Breast epithelium (tissue), 3 donors: ENCODE results near the gene PPP2R3B.

Experiments
- POLR2A ChIP-seq: fragments of 450-650 bp; IDR thresholded peaks from one replicate; pipeline ENCODE4 v1.6.1; 2016; ENCODE audit warnings: antibody characterized with exemption, mild to moderate bottlenecking, moderate library complexity
- POLR2AphosphoS5 ChIP-seq, 3 donors: sonication (generic); formaldehyde crosslinking; IDR thresholded peaks; one replicate each; pipeline ENCODE4 v1.6.1; 2017; ENCODE audit warnings: antibody characterized with exemption in 3 of 3
- TF ChIP-seq, protein P1 (sequence below), 3 donors: fragments of 450-650 bp; IDR thresholded peaks; one replicate each; pipeline ENCODE4 v1.5.1; 2016 to 2017; ENCODE audit warnings: antibody characterized with exemption in 3 of 3, mild to moderate bottlenecking in 3 of 3, moderate library complexity in 3 of 3

DNA sequence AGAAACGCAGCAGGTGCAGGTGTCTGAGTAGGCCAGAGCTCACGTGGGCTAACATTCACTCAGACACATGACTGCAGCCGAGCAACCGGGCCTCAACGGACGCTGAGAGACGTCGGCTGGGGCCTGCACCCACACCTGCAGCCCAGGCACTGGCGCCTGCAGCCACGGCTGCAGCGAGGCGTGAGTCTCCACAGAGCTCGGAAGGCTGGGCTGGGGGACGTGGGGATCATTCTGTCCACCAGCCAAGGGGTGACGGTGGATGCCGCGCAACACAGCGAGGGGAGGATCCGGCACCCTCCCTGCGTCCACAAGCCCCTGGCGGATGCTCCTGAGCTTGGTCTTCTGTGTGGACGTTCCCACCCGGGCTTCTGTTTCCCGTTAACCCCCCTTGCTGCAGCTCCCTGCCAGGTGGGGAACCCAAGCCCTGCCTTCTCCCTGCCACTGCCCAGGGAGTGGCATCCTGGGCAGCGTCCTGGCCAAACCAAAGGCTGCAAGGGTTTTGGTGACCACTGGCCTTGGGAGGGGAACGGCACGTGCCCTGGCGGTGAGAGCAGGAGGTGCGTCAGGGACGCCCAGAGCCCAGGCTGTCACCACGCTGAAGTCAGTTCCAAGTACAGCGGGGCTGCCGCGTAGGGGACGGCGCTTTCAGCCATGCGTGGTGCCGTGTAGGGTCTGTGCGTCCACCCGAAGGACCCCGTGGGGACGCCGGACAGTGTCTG lies 16.3 kb downstream of the PPP2R3B start:
- TF ChIP-seq, protein P1, sequence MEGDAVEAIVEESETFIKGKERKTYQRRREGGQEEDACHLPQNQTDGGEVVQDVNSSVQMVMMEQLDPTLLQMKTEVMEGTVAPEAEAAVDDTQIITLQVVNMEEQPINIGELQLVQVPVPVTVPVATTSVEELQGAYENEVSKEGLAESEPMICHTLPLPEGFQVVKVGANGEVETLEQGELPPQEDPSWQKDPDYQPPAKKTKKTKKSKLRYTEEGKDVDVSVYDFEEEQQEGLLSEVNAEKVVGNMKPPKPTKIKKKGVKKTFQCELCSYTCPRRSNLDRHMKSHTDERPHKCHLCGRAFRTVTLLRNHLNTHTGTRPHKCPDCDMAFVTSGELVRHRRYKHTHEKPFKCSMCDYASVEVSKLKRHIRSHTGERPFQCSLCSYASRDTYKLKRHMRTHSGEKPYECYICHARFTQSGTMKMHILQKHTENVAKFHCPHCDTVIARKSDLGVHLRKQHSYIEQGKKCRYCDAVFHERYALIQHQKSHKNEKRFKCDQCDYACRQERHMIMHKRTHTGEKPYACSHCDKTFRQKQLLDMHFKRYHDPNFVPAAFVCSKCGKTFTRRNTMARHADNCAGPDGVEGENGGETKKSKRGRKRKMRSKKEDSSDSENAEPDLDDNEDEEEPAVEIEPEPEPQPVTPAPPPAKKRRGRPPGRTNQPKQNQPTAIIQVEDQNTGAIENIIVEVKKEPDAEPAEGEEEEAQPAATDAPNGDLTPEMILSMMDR (IDR thresholded peaks at IDR 0.05), result no peak
- no peak for TF ChIP-seq POLR2A
- TF ChIP-seq POLR2AphosphoS5 (IDR thresholded peaks at IDR 0.05), result no peak
